Ascending aorta (tissue), 2 donors: Measurements from ENCODE around the gene TMEM255B. TPM values are rescaled to one million over a fixed set of nuclear protein-coding genes. Genes with fewer than 3 reads are reported as not detected.

Experiments used
- DNase-seq, 2 donors: peaks; one replicate each; pipeline ENCODE4 v3.0.0-alpha.2; 2019; ENCODE audit warnings: low spot score in 2 of 2
- H3K27ac ChIP-seq, 2 donors: fragments of 200-600 bp; sonication (generic); one replicate each; pipeline ENCODE4 v1.5.1; 2016 to 2017; ENCODE audit warnings: mild to moderate bottlenecking in 1 of 2
- H3K27me3 ChIP-seq: fragments of 200-600 bp; sonication (generic); one replicate; pipeline ENCODE4 v1.5.1; 2017
- H3K36me3 ChIP-seq, 2 donors: fragments of 200-600 bp; sonication (generic); one replicate each; pipeline ENCODE4 v1.5.1; 2016
- H3K4me1 ChIP-seq, 2 donors: fragments of 200-600 bp; sonication (generic); one replicate each; pipeline ENCODE4 v1.5.1; 2016 to 2017; ENCODE audit warnings: mild to moderate bottlenecking in 1 of 2
- H3K4me3 ChIP-seq, 2 donors: fragments of 200-600 bp; sonication (generic); one replicate each; pipeline ENCODE4 v1.5.1; 2016 to 2017; ENCODE audit warnings: mild to moderate bottlenecking in 1 of 2
- H3K9me3 ChIP-seq, 2 donors: fragments of 200-600 bp; sonication (generic); one replicate each; pipeline ENCODE4 v1.5.1; 2016
- CTCF ChIP-seq, 3 experiments: fragments of 200-600 bp in 2 of 3; fragments of 450-650 bp in 1 of 3; sonication (generic) in 2 of 3; IDR thresholded peaks; one replicate each; pipeline ENCODE4 v1.5.1; 2016 to 2019; ENCODE audit warnings: antibody characterized with exemption in 3 of 3, mild to moderate bottlenecking in 1 of 3, moderate library complexity in 1 of 3
- intact Hi-C: fragments of 100-400 bp; cut with DNase I; formaldehyde crosslinking; loops from one replicate; pipeline ENCODE4 v1.15.1; 2023
- total RNA-seq: library from RNA; depleted of rRNA; stranded (reverse); fragments of >200 nt; gene quantifications from one replicate; pipeline ENCODE4 v1.1.0, GENCODE V29; 2016

Gene TMEM255B
- total RNA-seq, 1 donor from 2014 or later, result 4.7 TPM

- no peak for TF ChIP-seq CTCF (IDR thresholded peaks at IDR 0.05)
- Histone ChIP-seq H3K4me1 (no peaks in the 10 kb centered on the region), H3K9me3 (no peaks in the 10 kb centered on the region), H3K27ac (no peak overlapping the region), H3K27me3 (peaks cover under 1% of the 10 kb centered on the region), H3K4me3 (no peak overlapping the region), H3K36me3 (no peaks in the 10 kb centered on the region)
- intact Hi-C loops, result no loop called here
- DNase-seq, result no peak
Measured at GRCh38 chr13:113734826-113735125, 24.2 kb upstream of the TMEM255B start.

DNA sequence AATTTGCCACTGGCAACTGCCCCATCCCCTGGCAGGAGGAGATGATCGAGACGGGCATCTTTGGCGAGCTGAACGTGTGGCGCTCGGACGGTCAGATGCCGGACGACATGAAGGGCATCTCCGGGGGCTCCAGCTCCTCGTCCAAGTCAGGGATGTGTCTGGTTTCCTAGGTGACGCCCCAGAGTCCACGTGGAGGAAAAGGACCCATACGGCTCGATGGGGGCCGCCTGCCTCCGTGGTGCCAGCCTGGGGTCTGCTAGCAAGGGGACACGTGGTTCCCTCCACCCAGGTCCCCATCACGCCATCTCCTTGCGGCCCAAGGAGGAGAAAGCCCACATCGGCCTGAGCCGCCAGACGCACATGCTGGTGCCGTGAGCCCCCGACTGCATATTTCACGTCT is 23.8 kb upstream of the TMEM255B start:
- Histone ChIP-seq H3K9me3 (no peaks in the 10 kb centered on the region), H3K27ac (no peak overlapping the region), H3K27me3 (no peaks in the 10 kb centered on the region), H3K4me3 (no peak overlapping the region), H3K36me3 (no peaks in the 10 kb centered on the region), H3K4me1 (no peaks in the 10 kb centered on the region)
- intact Hi-C loops, result no loop called here
- DNase-seq, result no peak
- TF ChIP-seq CTCF (IDR thresholded peaks at IDR 0.05), result no peak

- no peak for TF ChIP-seq CTCF (IDR thresholded peaks at IDR 0.05)
Measured at GRCh38 chr13:113735750-113736149, 23.3 kb upstream of the TMEM255B start.

DNA sequence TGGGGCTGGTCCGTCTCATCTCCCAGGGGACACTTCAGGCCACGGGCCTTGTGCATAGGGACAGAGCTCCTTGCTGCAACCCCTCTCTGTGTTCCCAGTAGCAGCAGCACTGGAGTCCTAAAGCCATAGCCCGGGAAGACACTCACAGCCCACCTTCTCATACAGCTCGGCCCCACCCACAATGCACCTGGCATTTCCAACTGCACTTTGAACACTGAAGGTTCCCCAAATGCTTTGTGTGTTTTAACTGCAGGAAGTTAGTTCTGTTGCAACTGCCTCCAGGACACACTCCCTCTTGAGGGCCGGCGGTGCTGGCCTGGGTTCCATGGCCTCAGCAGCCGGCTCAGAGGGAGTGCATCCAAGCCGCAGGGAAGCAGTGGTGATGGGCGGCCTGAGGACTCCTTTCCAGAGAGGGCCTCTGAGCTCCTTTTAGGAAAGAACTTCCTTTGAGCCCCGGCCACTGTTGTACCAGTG is 22.7 kb upstream of the TMEM255B start:
- H3K36me3 ChIP-seq, result no peaks in the 10 kb centered on the region
- no peaks in the 10 kb centered on the region for H3K9me3 ChIP-seq
- no peak for DNase-seq
- no peak for TF ChIP-seq CTCF (IDR thresholded peaks at IDR 0.05)
- H3K4me3 ChIP-seq, result no peak overlapping the region
- intact Hi-C loops, result no loop called here
- no peaks in the 10 kb centered on the region for H3K4me1 ChIP-seq
- H3K27ac ChIP-seq, result no peak overlapping the region
- no peaks in the 10 kb centered on the region for H3K27me3 ChIP-seq

More at GRCh38 chr13:113735750-113736149, 23.3 kb upstream of the TMEM255B start:
- Histone ChIP-seq H3K4me1 (no peaks in the 10 kb centered on the region), H3K9me3 (no peaks in the 10 kb centered on the region), H3K4me3 (no peak overlapping the region), H3K36me3 (no peaks in the 10 kb centered on the region), H3K27ac (no peak overlapping the region), H3K27me3 (no peaks in the 10 kb centered on the region)
- no peak for DNase-seq
- intact Hi-C loops, result no loop called here

DNA sequence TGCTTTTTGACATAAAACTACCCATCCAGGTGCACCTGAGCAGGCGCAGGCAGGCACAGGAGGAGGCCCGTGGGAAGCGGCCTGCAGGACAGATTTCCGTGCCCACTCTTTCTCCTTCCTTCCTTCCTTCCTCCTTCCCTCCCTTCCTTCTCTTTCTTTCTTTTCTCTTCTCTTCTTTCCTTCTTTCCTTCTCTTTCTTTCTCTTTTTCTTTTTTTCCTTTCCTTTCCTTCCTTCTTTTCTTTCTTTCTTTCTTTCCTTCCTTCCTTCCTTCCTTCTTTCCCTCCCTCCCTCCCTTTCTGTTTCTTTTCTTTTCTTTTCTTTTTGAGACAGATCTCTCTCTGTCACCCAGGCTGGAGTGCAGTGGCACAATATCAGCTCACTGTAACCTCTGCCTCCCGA is 21.2 kb upstream of the TMEM255B start:
- Histone ChIP-seq H3K4me1 (no peaks in the 10 kb centered on the region), H3K9me3 (no peaks in the 10 kb centered on the region), H3K36me3 (no peaks in the 10 kb centered on the region), H3K27ac (no peak overlapping the region), H3K4me3 (no peak overlapping the region), H3K27me3 (peaks cover under 1% of the 10 kb centered on the region)
- intact Hi-C loops, result no loop called here
- TF ChIP-seq CTCF (IDR thresholded peaks at IDR 0.05), result no peak
- DNase-seq, result no peak
